K562 (cell line): ENCODE measurements around the gene ALS2CL. TPM values are rescaled to one million over a fixed set of nuclear protein-coding genes. Genes with fewer than 3 reads are reported as not detected.

Experiments
- BACH1 ChIP-seq: fragments of 200-800 bp; sonication (Bioruptor generic); IDR thresholded peaks from 2 replicates; pipeline ENCODE4 v1.6.1; 2016; ENCODE audit warnings: missing genetic modification characterization, missing compliant biosample characterization
- C11orf30 ChIP-seq: fragments of 450-650 bp; IDR thresholded peaks from 2 replicates; pipeline ENCODE4 v1.6.1; 2016; ENCODE audit warnings: low read depth, mild to moderate bottlenecking
- CHD4 ChIP-seq: fragments of 200-600 bp; sonication (generic); IDR thresholded peaks from 3 replicates; pipeline ENCODE4 v1.6.1; 2012; ENCODE audit warnings: low read depth, mild to moderate bottlenecking, mixed read lengths, low read length, inconsistent platforms; ENCODE audit not compliant: insufficient read depth, insufficient replicate concordance, poor library complexity, severe bottlenecking
- CREBBP ChIP-seq: IDR thresholded peaks from one replicate; pipeline ENCODE4 v1.6.1; 2012; ENCODE audit warnings: low read depth, mild to moderate bottlenecking, control low read depth, inconsistent platforms, low read length
- DDX20 ChIP-seq: fragments of 450-650 bp; IDR thresholded peaks from 2 replicates; pipeline ENCODE4 v1.6.1; 2016; ENCODE audit warnings: missing genetic modification characterization, low read depth, mild to moderate bottlenecking, missing compliant biosample characterization, moderate library complexity
- HNRNPLL ChIP-seq: fragments of 200-400 bp; formaldehyde crosslinking; IDR thresholded peaks from 2 replicates; pipeline ENCODE4 v1.6.1; 2017; ENCODE audit warnings: low read length, low read depth, mild to moderate bottlenecking; ENCODE audit not compliant: poor library complexity, severe bottlenecking
- IRF2 ChIP-seq: sonication (generic); formaldehyde crosslinking; IDR thresholded peaks from 2 replicates; pipeline ENCODE4 v1.8.1; 2022; ENCODE audit warnings: mild to moderate bottlenecking, missing genetic modification reagents
- MAFK ChIP-seq: IDR thresholded peaks from 2 replicates; pipeline ENCODE4 v1.6.1; 2011; ENCODE audit warnings: low read length, improper control_type of control experiment
- NR1H2 ChIP-seq: sonication (generic); formaldehyde crosslinking; IDR thresholded peaks from 2 replicates; pipeline ENCODE4 v1.4.0; 2020; ENCODE audit warnings: mild to moderate bottlenecking, missing genetic modification reagents
- PHB2 ChIP-seq: fragments of 450-650 bp; IDR thresholded peaks from 2 replicates; pipeline ENCODE4 v1.6.1; 2017; ENCODE audit warnings: low read depth
- POLR2B ChIP-seq: fragments of 450-650 bp; IDR thresholded peaks from 2 replicates; pipeline ENCODE4 v1.6.1; 2018; ENCODE audit warnings: low read depth; ENCODE audit not compliant: partially characterized antibody
- PPARD ChIP-seq: fragments of 250-450 bp; sonication (Bioruptor Pico); IDR thresholded peaks from 2 replicates; pipeline ENCODE4 v1.8.0; 2022; ENCODE audit warnings: inconsistent platforms, mild to moderate bottlenecking, moderate library complexity
- TAF7 ChIP-seq: fragments of 450-650 bp; IDR thresholded peaks from 2 replicates; pipeline ENCODE4 v1.6.1; 2016; ENCODE audit warnings: missing genetic modification characterization, missing compliant biosample characterization
- TRIM24 ChIP-seq, 2 experiments: fragments of 450-650 bp; IDR thresholded peaks; 2 replicates each; pipeline ENCODE4 v1.6.1; 2016
- ZNF239 ChIP-seq: fragments of 250-450 bp; sonication (Bioruptor Pico); IDR thresholded peaks from 2 replicates; pipeline ENCODE4 v1.4.0; 2020; ENCODE audit warnings: mild to moderate bottlenecking
- ZNF274 ChIP-seq: IDR thresholded peaks from 2 replicates; pipeline ENCODE4 v1.6.1; 2011; ENCODE audit warnings: low read depth, mild to moderate bottlenecking, low read length, moderate library complexity, borderline replicate concordance
- ZNF707 ChIP-seq: fragments of 250-450 bp; sonication (Bioruptor Pico); conservative IDR thresholded peaks from 2 replicates; pipeline ENCODE4 v1.8.0; 2022; ENCODE audit warnings: inconsistent platforms, mild to moderate bottlenecking, moderate library complexity
- ZNF785 ChIP-seq: fragments of 250-450 bp; sonication (Bioruptor Pico); IDR thresholded peaks from 2 replicates; pipeline ENCODE4 v1.4.0; 2020; ENCODE audit warnings: mild to moderate bottlenecking
- polyA plus RNA-seq, 8 experiments: library from polyadenylated mRNA; depleted of rRNA in 4 of 8; stranded (reverse) in 5 of 8; unstranded in 3 of 8; fragments of >200 nt; fragmentation: Nextera tagmentation in 2 of 8; fragmentation: Illumina TruSeq in 1 of 8; extraction: Ambion mirVana in 2 of 8; extraction: Trizol in 1 of 8; gene quantifications; 2 replicates each; pipeline versions ENCODE4 v1.2.1 to v1.2.3, GENCODE V29; 2011 to 2014; ENCODE audit warnings: inconsistent platforms in 1 of 8, missing spikeins in 1 of 8
- total RNA-seq, 7 experiments: library from RNA; depleted of rRNA in 6 of 7; stranded (reverse); fragments of >200 nt in 6 of 7; fragmentation: Illumina TruSeq in 2 of 7; extraction: Trizol in 2 of 7; gene quantifications; 2 replicates each; pipeline versions ENCODE4 v1.2.1 to v1.2.3, GENCODE V29; 2011 to 2021; ENCODE audit warnings: low replicate concordance in 1 of 7
- TF ChIP-seq, protein P1 (sequence below): sonication (generic); formaldehyde crosslinking; IDR thresholded peaks from 2 replicates; pipeline ENCODE4 v1.8.0; 2022; ENCODE audit warnings: mild to moderate bottlenecking, missing genetic modification reagents
- TF ChIP-seq, protein P2 (sequence below): fragments of 450-650 bp; IDR thresholded peaks from 2 replicates; pipeline ENCODE4 v1.6.1; 2016; ENCODE audit warnings: missing biosample characterization, missing genetic modification characterization

ALS2CL gene
- total and polyA plus RNA-seq, 9 of the 15 experiments (the other 6 are each of a cell fraction or from before 2014, with no cell fraction given), result 0.03 to 0.13 (median 0.05) TPM; not detected in 3

DNA sequence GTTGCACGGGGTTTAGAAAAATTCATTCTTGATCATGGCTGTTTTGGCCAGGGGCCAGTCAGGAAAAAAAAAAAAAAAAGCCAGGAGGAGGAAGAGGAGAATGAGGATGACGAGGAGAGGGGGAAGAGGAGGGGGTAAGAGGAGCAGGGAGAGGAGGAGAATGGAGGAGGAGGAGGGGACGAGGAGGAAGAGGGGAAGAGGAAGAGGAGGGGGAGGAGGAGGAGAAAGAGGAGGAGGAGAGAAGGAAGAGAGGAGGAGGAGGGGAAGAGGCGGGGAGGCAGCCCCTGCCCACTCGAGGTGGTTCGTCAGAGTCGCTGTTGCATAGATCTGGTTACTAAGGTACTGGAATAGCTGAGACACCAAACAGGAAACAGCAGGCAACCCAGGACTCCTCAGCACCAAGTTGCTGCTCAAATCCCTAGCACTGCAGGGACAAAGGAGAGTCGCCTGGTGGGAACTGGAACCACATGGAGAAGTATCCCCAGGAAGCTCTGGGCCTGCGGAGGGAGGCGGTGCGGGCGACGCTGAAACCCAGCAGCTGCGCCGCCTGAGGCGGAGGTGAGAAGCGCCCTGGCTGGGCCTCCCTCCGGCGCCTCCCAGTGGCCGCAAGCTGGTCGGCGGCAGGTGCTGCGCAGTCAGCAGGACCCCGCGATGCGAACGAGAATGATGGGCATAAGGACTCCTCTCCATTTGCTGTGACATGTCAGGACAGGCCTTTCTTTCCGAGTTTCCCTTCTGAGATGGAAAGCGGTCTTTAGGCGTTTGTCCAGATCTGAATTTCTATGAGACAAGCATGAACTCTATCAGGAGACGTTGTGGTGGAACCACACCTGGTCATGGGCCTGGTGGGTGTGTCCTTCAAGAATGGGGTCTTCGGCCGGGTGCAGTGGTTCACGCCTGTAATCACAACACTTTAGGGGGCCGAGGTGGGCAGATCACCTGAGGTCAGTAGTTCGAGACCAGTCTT, 63.6 kb downstream of the ALS2CL start (continued):
- TF ChIP-seq ZNF239, result no peak
- TF ChIP-seq, protein P1, sequence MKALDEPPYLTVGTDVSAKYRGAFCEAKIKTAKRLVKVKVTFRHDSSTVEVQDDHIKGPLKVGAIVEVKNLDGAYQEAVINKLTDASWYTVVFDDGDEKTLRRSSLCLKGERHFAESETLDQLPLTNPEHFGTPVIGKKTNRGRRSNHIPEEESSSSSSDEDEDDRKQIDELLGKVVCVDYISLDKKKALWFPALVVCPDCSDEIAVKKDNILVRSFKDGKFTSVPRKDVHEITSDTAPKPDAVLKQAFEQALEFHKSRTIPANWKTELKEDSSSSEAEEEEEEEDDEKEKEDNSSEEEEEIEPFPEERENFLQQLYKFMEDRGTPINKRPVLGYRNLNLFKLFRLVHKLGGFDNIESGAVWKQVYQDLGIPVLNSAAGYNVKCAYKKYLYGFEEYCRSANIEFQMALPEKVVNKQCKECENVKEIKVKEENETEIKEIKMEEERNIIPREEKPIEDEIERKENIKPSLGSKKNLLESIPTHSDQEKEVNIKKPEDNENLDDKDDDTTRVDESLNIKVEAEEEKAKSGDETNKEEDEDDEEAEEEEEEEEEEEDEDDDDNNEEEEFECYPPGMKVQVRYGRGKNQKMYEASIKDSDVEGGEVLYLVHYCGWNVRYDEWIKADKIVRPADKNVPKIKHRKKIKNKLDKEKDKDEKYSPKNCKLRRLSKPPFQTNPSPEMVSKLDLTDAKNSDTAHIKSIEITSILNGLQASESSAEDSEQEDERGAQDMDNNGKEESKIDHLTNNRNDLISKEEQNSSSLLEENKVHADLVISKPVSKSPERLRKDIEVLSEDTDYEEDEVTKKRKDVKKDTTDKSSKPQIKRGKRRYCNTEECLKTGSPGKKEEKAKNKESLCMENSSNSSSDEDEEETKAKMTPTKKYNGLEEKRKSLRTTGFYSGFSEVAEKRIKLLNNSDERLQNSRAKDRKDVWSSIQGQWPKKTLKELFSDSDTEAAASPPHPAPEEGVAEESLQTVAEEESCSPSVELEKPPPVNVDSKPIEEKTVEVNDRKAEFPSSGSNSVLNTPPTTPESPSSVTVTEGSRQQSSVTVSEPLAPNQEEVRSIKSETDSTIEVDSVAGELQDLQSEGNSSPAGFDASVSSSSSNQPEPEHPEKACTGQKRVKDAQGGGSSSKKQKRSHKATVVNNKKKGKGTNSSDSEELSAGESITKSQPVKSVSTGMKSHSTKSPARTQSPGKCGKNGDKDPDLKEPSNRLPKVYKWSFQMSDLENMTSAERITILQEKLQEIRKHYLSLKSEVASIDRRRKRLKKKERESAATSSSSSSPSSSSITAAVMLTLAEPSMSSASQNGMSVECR (CRISPR knock-in tag), result no peak
- peak; percentile 51; the same call in 1 of the 2 replicates for TF ChIP-seq MAFK
- TF ChIP-seq TRIM24 (IDR thresholded peaks at IDR 0.05), result 0 out of 4 replicates have a peak, but pooled peaks of 1 of the 2 experiments have one; percentile 22
- TF ChIP-seq, protein P2, sequence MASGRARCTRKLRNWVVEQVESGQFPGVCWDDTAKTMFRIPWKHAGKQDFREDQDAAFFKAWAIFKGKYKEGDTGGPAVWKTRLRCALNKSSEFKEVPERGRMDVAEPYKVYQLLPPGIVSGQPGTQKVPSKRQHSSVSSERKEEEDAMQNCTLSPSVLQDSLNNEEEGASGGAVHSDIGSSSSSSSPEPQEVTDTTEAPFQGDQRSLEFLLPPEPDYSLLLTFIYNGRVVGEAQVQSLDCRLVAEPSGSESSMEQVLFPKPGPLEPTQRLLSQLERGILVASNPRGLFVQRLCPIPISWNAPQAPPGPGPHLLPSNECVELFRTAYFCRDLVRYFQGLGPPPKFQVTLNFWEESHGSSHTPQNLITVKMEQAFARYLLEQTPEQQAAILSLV (tag), result no peak
- TF ChIP-seq BACH1 (tag), result no peak
- no peak for TF ChIP-seq ZNF785 (CRISPR knock-in tag)
- no peak for TF ChIP-seq CHD4
- TF ChIP-seq PPARD (CRISPR knock-in tag), result no peak
- TF ChIP-seq TAF7 (tag), result no peak
- no peak for TF ChIP-seq IRF2
- peak; percentile 23; the same call in 1 of the 2 replicates for TF ChIP-seq C11orf30
- 0 out of 2 replicates have a peak, but pooled peaks have one; percentile 30 for TF ChIP-seq PHB2
- TF ChIP-seq DDX20 (tag), result no peak
- no peak for TF ChIP-seq POLR2B
- TF ChIP-seq ZNF274, result no peak
- no peak for TF ChIP-seq NR1H2 (CRISPR knock-in tag)
- no peak for TF ChIP-seq ZNF707 (CRISPR knock-in tag)
- TF ChIP-seq HNRNPLL, result peak; percentile 40
- no peak for TF ChIP-seq CREBBP
